ENCODE measurements around the gene NEGR1.

DNA sequence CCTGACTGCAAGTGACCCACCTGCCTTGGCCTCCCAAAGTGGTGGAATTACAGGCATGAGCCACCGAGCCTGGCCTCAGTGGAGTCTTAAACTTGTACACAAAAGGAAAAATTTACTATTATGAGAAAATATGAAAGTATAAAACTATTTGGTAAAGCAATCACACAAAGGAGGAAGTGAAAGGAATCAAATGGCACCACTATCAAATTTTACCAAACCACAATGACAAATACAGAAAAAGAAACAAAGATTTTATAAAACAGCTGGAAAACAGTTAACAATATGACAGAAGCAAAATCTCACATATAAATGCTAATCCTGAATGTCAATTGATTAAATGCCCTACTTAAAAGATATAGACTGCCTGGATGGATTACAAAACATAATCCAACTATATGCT lies 42.1 kb upstream of the NEGR1 start:
- TF ChIP-seq FOSL1 (IDR thresholded peaks at IDR 0.05; ENCODE audit: low read depth) (no peak), YY1 (IDR thresholded peaks at IDR 0.05; ENCODE audit: extremely low read depth, insufficient replicate concordance, low read depth, low read length) (no peak), SIN3A (IDR thresholded peaks at IDR 0.05; ENCODE audit: low read depth) (no peak), EGR1 (IDR thresholded peaks at IDR 0.05; ENCODE audit: low read depth) (no peak)
